ENCODE results near the gene GABBR2.
"Not testable (repeated sequence)": the region's sequence is repeated elsewhere in the genome, so short reads cannot be mapped to it uniquely, and the experiment has no call there.

GABBR2 gene

GRCh38 chr9:98472216-98472615, 236.5 kb downstream of the GABBR2 start:
- Histone ChIP-seq H3K4me2 (ENCODE audit: low read length) (no peak overlapping the region), H2AFZ (ENCODE audit: low read depth, low read length) (no peak overlapping the region), H3K36me3 (replicated peaks; ENCODE audit: low read depth, low read length) (no peaks in the 10 kb centered on the region), H3K27me3 (ENCODE audit: low read depth, low read length) (peaks cover 15% of the 10 kb centered on the region; the same call in 1 of the 2 replicates), H3K9me3 (ENCODE audit: insufficient read depth, low read length) (no peaks in the 10 kb centered on the region), H3K27ac (ENCODE audit: low read length) (no peak overlapping the region), H3K9ac (ENCODE audit: low read length) (no peak overlapping the region), H3K4me1 (ENCODE audit: low read length) (no peaks in the 10 kb centered on the region), H4K20me1 (ENCODE audit: insufficient read depth, low read length) (no peaks in the 10 kb centered on the region), H3K79me2 (ENCODE audit: low read length) (no peaks in the 10 kb centered on the region), H3K4me3 (ENCODE audit: low read length) (no peak overlapping the region)
- TF ChIP-seq EZH2phosphoT487 (IDR thresholded peaks at IDR 0.05; ENCODE audit: low read depth) (no peak), CTCF (IDR thresholded peaks at IDR 0.05; ENCODE audit: low read depth, low read length) (no peak)

GRCh38 chr9:98471185-98471584, 237.6 kb downstream of the GABBR2 start:
- Histone ChIP-seq H3K9me3 (ENCODE audit: insufficient read depth, low read length) (no peaks in the 10 kb centered on the region), H3K4me3 (ENCODE audit: low read length) (no peak overlapping the region), H3K79me2 (ENCODE audit: low read length) (no peaks in the 10 kb centered on the region), H2AFZ (ENCODE audit: low read depth, low read length) (no peak overlapping the region), H3K4me2 (ENCODE audit: low read length) (no peak overlapping the region), H3K27ac (ENCODE audit: low read length) (no peak overlapping the region), H3K36me3 (replicated peaks; ENCODE audit: low read depth, low read length) (no peaks in the 10 kb centered on the region), H4K20me1 (ENCODE audit: insufficient read depth, low read length) (no peaks in the 10 kb centered on the region), H3K4me1 (ENCODE audit: low read length) (no peaks in the 10 kb centered on the region), H3K9ac (ENCODE audit: low read length) (no peak overlapping the region), H3K27me3 (ENCODE audit: low read depth, low read length) (peaks cover 8% of the 10 kb centered on the region; the same call in 1 of the 2 replicates)
- TF ChIP-seq EZH2phosphoT487 (IDR thresholded peaks at IDR 0.05; ENCODE audit: low read depth) = no peak
- no peak for TF ChIP-seq CTCF (IDR thresholded peaks at IDR 0.05; ENCODE audit: low read depth, low read length)

- no peak for TF ChIP-seq CTCF (IDR thresholded peaks at IDR 0.05; ENCODE audit: low read depth, low read length)
- no peak for TF ChIP-seq EZH2phosphoT487 (IDR thresholded peaks at IDR 0.05; ENCODE audit: low read depth)
- Histone ChIP-seq H3K27ac (ENCODE audit: low read length) (no peak overlapping the region), H4K20me1 (ENCODE audit: insufficient read depth, low read length) (no peaks in the 10 kb centered on the region), H3K36me3 (replicated peaks; ENCODE audit: low read depth, low read length) (no peaks in the 10 kb centered on the region), H3K9ac (ENCODE audit: low read length) (no peak overlapping the region), H3K4me2 (ENCODE audit: low read length) (no peak overlapping the region), H3K9me3 (ENCODE audit: insufficient read depth, low read length) (no peaks in the 10 kb centered on the region), H2AFZ (ENCODE audit: low read depth, low read length) (no peak overlapping the region), H3K27me3 (ENCODE audit: low read depth, low read length) (no peaks in the 10 kb centered on the region), H3K4me3 (ENCODE audit: low read length) (no peak overlapping the region), H3K4me1 (ENCODE audit: low read length) (peaks cover 5% of the 10 kb centered on the region; the same call in 1 of the 2 replicates), H3K79me2 (ENCODE audit: low read length) (no peaks in the 10 kb centered on the region)
These were observed 240.0 kb downstream of the GABBR2 start for GRCh38 chr9:98468567-98469239.

GRCh38 chr9:98465799-98466198, 242.9 kb downstream of the GABBR2 start:
- H3K4me2 ChIP-seq (ENCODE audit: low read length) = no peak overlapping the region
- H2AFZ ChIP-seq (ENCODE audit: low read depth, low read length) = no peak overlapping the region
- H3K27me3 ChIP-seq (ENCODE audit: low read depth, low read length) = no peaks in the 10 kb centered on the region
- peaks cover 5% of the 10 kb centered on the region; the same call in 1 of the 2 replicates for H3K4me1 ChIP-seq (ENCODE audit: low read length)
- no peak overlapping the region for H3K9ac ChIP-seq (ENCODE audit: low read length)
- no peaks in the 10 kb centered on the region for H3K79me2 ChIP-seq (ENCODE audit: low read length)
- no peaks in the 10 kb centered on the region for H3K9me3 ChIP-seq (ENCODE audit: insufficient read depth, low read length)
- no peaks in the 10 kb centered on the region for H4K20me1 ChIP-seq (ENCODE audit: insufficient read depth, low read length)
- H3K27ac ChIP-seq (ENCODE audit: low read length) = no peak overlapping the region
- H3K4me3 ChIP-seq (ENCODE audit: low read length) = no peak overlapping the region
- no peaks in the 10 kb centered on the region for H3K36me3 ChIP-seq (replicated peaks; ENCODE audit: low read depth, low read length)
- TF ChIP-seq CTCF (IDR thresholded peaks at IDR 0.05; ENCODE audit: low read depth, low read length) (no peak), EZH2phosphoT487 (IDR thresholded peaks at IDR 0.05; ENCODE audit: low read depth) (no peak)

- not testable (repeated sequence) for H3K9ac ChIP-seq (ENCODE audit: low read length); H3K27ac ChIP-seq (ENCODE audit: low read length); H3K36me3 ChIP-seq (replicated peaks; ENCODE audit: low read depth, low read length); H3K27me3 ChIP-seq (ENCODE audit: low read depth, low read length); H3K9me3 ChIP-seq (ENCODE audit: insufficient read depth, low read length); H3K79me2 ChIP-seq (ENCODE audit: low read length); H3K4me3 ChIP-seq (ENCODE audit: low read length); H2AFZ ChIP-seq (ENCODE audit: low read depth, low read length); H3K4me1 ChIP-seq (ENCODE audit: low read length); H3K4me2 ChIP-seq (ENCODE audit: low read length); H4K20me1 ChIP-seq (ENCODE audit: insufficient read depth, low read length)
These were observed 244.5 kb downstream of the GABBR2 start for GRCh38 chr9:98464156-98464690.

All from OCI-LY3 (cell line).